Hepatocyte (in vitro differentiated cells): ENCODE measurements around the gene LRRC3.

Experiments
- EZH2 ChIP-seq: fragments of 200-600 bp; sonication (generic); IDR thresholded peaks from 2 replicates; pipeline ENCODE4 v1.6.1; 2016; ENCODE audit warnings: antibody characterized with exemption, mild to moderate bottlenecking, borderline replicate concordance
- TF ChIP-seq, protein P1 (sequence below): fragments of 200-600 bp; sonication (generic); IDR thresholded peaks from 2 replicates; pipeline ENCODE4 v1.5.1; 2016; ENCODE audit warnings: antibody characterized with exemption, mild to moderate bottlenecking; ENCODE audit not compliant: poor library complexity

DNA sequence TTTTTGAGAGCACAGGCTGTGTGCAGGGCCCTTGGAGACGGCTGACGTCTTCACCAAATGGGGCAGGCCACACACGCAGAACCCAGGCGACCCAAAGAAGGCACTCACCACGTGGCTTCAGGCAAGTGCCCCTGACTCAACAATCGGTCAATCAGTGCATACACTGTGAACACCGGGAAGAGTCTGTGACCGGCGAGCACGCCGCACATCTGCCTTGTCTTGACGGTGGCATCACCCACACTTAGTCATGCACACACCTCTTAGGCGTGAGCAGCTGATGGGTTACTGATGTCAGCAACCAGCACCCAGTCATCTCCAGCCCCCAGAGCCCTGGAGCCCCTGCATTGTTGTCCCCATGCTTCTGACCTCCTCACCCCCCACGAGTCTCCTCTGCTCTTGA is 4.9 kb upstream of the LRRC3 start:
- TF ChIP-seq EZH2, result no peak
- TF ChIP-seq, protein P1, sequence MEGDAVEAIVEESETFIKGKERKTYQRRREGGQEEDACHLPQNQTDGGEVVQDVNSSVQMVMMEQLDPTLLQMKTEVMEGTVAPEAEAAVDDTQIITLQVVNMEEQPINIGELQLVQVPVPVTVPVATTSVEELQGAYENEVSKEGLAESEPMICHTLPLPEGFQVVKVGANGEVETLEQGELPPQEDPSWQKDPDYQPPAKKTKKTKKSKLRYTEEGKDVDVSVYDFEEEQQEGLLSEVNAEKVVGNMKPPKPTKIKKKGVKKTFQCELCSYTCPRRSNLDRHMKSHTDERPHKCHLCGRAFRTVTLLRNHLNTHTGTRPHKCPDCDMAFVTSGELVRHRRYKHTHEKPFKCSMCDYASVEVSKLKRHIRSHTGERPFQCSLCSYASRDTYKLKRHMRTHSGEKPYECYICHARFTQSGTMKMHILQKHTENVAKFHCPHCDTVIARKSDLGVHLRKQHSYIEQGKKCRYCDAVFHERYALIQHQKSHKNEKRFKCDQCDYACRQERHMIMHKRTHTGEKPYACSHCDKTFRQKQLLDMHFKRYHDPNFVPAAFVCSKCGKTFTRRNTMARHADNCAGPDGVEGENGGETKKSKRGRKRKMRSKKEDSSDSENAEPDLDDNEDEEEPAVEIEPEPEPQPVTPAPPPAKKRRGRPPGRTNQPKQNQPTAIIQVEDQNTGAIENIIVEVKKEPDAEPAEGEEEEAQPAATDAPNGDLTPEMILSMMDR, result no peak
